ENCODE results near the gene SEC62.

The SEC62 gene

DNA sequence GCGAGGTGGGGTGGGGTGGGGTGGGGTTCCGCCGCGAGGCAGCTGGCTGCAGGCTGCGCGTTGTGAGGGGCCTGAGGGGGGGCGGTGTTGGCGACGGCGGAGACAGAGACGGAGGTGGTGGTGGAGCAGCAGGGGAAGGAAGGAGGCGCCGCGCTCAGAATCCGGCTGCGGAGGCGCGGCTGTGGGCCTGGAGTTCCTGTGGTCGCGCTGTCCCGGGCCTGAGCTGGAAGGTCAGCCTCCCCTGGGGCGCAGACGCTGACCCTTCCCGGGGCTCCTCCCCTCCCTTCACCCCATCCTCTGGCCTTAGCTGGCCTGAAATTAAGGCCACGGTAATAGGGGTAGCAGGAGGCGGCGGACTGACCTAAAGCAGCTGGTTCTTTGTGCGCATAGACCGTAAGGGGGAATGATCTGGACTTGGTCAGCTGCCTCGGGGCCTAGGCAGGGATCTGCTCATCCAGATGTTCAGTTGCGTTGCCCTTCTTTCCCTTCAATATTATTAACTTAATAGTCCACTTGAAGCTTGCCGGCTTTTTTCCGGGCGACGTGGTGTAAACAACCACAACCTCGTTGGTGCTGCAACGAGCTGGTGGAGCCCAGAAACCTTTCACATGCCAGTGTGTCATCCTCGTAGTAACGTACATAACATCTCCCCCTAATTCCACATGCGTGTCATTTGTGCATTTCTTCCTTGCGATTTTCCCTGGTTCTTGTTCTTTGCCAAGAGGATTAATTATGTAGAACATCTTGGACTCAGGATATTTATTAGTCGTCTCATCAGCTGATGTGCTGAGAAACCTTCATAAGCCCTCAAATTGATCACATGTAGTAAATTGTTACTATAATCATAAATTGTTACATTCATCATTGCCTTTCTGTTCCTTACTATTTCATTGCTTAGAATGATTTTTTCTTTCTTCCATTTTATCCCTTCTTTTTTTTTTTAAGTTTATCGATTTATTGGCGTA is 626 bp downstream of the SEC62 start:
- DNase-seq (ENCODE audit: low read depth) = no peak

DNA sequence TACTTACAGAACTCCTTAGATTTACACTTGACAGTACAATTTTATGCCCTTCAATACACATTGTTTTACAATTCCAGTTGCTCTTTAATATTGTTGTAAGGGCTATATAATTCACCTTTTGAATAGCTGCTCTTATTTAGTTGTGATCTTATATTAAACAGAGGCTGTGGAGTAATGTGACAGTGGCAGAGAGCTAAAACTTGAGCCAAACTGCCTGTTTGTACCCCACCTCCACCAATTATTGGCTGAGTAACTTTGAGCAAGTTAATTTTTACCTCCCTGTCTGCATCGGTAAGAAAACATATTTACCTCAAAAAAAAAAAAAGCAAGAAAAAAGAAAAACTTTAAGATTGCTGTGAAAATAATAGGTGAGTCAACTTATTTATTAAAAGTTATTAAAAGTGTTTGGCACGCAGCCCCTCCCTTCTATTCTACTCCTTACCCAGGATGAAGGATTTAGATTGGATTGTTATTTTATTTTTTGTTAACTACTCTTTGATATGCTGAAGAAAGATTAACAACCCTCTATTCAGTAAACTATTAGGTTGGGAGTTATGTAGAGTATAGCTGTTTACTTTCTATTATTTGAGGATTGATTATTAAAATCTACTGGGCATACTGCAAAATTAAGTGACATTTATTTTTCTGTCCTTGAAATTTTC is 1.7 kb downstream of the SEC62 start:
- DNase-seq (ENCODE audit: low read depth) = no peak

DNA sequence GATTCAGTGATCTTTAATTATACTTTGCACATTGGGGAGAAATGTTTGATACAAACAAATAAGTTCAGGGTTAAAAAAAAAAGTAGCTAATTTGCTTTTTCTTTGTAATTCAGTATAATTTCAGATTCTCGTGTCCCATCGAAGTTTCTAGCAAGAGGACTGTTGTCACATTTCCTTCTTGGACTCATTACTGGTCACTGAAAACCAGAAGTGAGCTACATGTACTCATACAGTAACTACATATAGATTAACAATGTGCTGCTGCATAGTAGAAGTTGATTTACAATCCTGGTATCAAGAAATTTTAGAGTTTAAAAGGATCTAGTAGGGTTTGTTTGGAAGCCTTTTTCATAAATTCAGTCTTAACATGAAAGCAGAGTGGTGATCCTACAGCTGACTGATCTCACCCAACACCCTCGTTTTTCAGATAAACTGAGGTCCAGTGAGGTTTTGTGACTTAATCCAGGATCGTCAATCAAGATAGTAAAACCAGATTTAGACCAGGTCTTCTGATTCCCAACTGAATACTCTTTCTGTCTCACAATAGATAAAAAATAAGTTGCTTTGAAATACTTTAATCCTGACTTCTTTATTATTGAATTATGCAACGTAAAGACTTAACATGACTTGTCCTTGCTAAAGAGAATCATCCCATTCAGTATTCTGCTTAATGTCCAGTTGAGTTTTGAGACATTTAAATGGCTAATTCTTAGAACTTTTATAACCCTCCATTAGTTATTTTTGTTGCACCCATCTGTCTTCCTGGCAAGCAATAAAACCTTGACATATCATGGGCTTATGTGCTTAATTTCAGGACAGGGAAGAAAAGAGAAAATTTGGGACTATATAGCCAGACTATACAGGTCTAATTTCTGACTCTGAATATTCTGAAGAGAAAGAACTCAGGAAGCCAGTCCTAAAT is 2.8 kb downstream of the SEC62 start:
- DNase-seq (ENCODE audit: low read depth) = no peak

DNA sequence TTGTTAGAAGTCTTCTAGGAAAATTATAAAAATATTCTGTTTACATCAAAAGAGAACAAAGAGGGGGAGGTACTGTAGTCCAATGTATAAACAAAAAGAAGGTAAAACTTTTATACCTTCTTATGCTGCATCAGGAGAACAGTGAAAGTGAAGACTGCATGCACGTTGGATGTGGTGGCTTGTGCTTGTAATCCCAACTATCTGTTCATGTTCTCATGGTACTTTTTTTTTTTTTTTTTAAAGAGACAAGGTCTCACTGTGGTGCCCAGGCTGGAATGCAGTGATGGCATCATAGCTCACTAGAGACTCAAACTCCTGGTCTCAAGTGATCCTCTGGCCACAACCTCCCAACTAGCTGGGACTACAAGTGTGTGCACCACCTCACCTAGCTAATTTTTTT is 4.2 kb downstream of the SEC62 start:
- DNase-seq (ENCODE audit: low read depth) = no peak

DNA sequence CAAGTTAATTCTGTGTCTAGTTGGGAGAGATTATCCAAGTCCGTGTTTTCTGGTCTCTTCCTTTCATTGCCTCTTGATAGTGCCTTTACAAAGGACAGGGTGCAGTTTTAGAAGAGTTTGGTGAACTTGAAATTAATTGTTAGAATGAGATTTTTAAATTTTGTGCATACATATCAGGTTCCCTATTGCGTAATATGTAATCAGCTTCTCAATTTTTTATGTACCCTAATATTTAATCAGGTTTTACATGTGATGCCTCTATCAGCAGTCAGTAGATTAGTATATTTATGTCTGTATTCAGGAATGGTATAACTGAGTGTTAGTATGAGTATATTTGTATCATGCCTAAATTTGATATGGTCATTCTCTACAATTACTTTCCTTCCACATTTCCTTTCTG is 4.9 kb downstream of the SEC62 start:
- no peak for DNase-seq (ENCODE audit: low read depth)

DNA sequence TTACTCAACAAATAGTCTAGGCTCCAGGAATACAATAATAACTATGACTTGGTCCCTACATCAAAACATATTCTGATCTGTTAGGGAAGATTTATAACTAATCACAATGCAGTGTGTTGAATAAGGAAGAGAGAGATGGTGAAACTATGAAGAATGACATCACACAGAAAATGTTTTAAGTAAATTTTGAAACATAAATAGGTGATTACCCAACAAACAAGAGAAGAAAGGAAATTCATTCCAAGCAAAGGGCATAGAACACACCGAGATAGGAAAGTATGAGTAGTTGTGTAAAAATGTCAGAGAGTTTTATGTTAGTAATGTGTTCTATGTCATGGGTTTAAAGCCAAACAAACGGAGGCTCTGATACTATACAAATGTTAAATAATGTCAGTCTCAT is 13.4 kb downstream of the SEC62 start:
- DNase-seq (ENCODE audit: low read depth) = no peak

DNA sequence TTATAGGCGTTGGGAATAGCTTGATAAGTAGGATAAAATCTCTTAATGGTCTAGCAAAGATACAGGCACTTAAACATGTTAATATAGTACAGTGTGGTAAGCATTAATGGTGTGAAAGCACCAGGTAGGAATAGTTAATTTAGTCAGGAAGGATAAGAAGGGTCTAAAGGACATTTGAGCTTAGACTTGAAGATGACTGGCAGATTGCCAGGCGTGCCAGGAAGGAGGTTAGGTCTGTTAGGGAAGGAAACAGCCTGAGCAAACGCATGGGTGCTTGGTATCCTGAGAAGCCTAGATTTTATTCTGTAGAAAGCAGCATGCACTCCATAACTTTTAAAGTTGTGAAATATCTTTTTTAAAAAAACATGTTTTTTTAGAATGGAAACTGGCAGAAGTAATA is 17.7 kb downstream of the SEC62 start:
- DNase-seq (ENCODE audit: low read depth) = no peak

DNA sequence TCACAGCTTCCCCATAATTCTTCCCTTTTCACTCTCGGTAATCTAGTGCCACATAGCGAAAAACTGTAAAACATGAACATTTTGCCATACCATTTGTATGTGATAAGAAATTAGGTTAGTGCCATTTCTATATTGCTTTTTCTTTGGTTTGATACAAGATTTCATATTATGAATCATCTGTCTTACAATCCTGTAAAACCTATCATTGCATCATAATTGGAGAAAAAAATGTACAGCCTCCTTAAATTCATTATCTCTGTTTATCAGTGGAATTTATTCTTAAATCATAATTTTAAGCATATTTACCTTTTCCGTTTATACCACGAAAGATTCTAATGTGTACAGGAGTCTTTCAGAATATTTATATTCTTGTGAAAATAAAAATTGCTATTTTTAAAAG is 23.8 kb downstream of the SEC62 start:
- DNase-seq (ENCODE audit: low read depth) = no peak

DNA sequence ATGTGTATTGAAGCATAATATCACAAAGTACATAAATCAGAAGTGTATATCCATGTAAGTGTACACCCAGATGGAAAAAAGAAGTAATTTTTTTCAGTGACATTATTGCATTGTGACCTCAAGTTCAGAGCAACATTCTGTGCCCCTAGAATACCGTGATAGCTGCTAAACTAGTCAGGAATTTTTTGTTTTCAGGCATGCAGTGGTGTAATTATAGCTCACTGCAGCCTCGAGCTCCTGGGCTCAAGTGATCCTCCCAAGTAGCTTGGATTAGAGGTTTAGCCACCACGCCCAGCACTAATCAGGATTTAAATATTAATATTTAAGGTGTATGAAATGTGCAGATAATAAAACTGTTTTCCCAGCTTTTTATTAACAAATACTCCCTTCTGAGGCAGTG is 25.5 kb downstream of the SEC62 start:
- DNase-seq (ENCODE audit: low read depth) = no peak

DNA sequence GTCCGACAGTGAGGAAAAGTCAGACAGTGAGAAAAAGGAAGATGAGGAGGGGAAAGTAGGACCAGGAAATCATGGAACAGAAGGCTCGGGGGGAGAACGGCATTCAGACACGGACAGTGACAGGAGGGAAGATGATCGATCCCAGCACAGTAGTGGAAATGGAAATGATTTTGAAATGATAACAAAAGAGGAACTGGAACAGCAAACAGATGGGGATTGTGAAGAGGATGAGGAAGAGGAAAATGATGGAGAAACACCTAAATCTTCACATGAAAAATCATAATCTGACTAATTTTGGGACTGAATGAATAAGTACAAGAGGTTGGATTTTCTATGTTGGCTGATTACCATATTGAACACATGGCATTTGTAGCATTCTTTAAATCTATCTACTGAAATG is 26.2 kb downstream of the SEC62 start:
- DNase-seq (ENCODE audit: low read depth) = no peak

DNA sequence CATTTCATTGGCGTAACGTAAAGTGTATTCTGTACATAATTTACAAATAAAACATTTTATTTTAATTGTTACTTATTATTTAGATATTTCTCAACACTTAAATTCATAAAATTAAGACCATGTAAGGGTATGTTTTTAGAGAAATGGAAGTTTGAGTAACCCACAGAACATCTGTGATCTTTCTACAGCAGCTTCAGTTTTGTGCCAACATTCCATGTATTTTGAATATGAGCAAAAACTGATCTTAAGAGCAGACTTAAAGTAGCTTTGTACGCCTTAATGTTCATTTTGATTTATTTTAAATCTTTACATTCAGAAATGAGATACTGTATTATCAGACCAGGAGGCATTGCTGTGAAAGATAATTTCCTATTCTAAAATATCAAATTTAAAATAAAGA is 27.2 kb downstream of the SEC62 start:
- no peak for DNase-seq (ENCODE audit: low read depth)

DNA sequence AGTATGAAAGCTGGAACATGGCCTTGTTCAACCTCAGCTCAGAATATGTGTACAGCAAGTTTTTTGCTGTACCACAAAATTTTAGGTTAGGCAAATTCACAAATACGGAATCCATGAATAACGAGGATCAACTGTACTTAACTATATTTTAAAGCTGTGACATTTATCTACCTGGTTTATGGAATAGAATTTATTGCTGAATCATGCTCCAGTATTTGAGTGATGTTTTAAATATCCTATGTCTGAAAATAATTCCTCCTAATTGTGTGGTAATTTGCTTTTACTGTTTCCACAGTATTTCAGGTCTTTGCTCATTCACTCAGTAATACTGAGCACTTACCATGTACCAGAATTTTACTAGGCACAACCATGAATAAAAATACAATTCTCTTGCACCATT is 29.5 kb downstream of the SEC62 start:
- no peak for DNase-seq (ENCODE audit: low read depth)

DNA sequence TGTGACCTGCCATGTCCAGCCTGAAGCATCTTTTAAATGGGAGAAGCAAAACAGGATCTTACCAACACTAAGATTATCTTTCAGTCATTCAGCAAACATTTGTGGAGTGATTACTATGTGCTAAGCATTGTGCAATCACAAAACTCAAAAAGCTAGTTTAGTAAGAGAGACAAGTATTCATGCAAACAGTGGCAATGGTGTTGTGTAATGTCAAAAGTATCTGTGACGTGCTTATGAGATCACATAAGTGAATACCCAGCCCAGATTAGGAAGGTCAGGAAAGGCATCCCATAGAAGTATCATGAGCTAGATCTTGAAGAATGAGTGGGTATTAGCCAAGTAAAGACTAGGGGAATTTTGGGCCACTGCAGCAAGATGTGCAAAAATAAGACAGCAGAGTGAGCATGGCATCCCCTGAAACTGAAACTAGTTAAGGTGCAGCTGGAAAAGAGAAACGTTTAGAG is 32.1 kb downstream of the SEC62 start:
- DNase-seq (ENCODE audit: low read depth) = no peak

DNA sequence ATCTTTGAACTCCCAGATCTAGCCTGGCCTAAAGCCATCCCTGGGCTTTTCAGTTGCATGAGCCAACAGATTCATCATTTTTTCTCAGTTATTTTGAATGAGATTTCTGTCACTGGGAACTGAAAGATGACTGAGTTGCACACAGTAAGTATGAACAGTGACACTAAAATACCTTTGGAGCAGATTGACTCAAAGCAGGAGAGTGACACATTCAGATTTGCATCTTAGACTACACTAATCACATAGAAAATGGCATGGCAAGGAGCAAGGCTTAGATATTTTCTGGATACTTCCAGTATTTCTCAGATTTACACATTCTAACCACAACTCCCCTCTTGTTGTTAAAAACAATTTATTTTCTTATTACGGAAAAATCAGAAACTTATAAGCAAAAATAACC is 32.8 kb downstream of the SEC62 start:
- no peak for DNase-seq (ENCODE audit: low read depth)

DNA sequence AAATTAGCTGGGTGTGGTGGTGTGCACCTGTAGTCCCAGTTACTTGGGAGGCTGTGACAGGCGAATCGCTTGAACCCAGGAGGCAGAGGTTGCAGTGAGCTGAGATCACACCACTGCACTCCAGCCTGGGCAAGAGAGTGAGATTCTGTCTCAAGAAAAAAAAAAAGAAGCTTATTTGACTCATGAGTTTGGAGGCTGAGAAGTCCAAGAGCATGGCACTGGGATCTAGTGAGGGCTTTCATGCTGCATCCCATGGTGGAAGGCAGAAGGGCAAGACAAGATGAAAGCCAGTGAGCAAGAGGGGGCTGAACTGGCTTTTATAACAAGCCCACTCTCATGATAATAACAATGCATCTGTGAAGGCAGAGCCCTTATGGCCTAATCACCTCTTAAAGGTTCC is 33.4 kb downstream of the SEC62 start:
- DNase-seq (ENCODE audit: low read depth) = no peak

DNA sequence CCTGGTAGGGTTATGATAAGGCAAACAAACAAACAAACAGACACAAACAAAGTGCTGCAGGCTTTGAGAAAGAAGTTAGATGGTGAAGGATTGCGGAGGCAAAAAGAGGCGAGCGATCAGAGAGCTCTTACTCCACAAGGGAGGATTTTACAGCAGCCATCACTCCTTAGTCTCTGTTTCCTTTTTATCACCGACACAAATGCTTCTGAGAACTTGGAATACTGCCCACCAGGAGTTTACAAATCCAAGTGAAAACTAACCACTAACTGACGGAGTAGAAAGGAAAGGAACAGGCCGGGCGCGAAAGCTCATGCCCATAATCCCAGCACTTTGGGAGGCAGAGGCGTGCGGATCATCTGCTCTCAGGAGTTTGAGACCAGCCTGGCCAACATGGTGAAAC is 35.6 kb downstream of the SEC62 start:
- no peak for DNase-seq (ENCODE audit: low read depth)

DNA sequence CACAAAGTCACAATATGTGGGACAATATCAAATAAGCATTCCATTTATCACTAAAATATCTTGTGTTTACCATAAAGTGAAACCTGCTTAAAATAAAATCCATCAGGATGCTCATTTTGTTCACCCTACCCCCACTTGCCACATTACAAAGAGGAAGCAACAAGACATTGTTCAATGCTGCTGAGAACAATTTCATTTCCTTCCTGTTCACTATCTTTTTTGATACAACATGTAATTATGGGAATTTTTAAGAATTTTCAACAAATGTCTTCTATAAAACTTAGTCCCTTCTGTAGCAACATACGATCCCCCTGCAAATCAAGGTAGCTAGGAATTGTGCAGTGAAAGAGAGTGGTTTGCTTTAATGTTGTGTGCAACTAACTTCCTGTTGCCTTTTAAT is 36.3 kb downstream of the SEC62 start:
- DNase-seq (ENCODE audit: low read depth) = no peak

DNA sequence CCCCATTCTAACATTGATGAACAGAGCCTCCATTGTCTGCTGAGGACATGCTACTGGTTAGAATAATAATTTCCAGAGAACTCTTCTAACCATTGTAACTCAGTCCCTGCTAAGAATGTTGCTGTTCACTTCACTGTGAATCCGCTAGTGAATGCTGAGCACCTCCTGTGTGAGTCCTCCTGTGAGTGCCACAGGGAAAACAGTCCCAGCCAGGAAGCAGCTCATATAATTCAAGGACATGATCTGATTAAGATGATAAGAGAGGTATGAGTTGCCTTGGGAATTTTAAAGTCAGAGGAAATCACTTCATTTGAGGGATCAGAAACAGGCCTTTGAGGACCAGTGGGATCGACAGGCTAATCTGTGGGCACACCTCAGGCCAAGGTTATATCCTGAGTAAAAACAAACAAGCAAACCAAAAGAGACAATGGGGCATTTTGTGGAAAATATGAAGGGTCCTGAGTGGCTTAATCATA is 37.3 kb downstream of the SEC62 start:
- DNase-seq (ENCODE audit: low read depth) = no peak

DNA sequence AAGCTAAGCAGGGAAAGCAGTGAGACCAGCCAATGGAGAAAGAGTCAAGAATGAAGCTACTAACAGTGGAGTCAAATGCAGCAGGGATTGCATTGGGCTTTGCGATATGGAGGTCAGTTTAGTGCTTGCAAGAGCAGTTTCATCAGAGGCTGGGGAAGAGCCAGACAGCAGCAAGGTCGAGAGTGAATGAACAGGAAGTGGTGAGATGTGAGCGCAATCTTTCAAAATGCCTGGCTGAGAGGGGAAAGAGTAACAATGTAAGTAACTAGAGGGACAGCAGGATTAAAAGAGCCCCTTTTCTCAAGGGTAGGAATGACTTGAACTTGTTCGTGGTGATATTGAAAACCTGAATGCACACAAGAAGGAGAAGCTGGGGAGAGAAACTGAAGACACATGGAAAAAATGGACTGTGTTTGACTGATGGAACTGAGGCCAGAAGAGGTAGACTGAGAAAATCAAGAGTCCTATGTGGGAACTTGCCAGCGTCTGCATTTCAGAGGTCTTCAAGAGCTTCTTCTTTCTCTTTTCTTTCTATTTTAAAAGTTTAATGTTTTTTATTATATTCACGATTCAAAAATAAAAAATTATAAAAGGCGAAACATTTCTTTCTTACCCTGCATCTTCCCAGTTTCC is 40.5 kb downstream of the SEC62 start:
- DNase-seq (ENCODE audit: low read depth) = no peak

DNA sequence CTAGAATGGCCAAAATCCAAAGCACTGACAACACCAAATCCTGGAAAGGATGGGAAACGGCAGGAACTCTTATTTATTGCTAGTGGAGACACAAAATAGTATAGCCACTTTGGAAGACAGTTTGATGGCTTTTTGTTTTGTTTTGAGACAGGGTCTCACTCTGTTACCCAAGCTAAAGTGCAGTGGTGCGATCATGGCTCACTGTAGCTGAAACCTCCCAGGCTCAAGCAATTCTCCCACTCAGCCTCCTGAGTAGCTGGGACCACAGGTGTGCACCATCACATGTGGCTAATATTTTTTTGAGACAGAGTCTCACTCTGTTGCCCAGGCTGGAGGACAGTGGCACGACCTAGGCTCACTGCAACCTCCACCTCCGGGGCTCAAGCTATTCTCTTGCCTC is 43.9 kb downstream of the SEC62 start:
- DNase-seq (ENCODE audit: low read depth) = no peak

DNA sequence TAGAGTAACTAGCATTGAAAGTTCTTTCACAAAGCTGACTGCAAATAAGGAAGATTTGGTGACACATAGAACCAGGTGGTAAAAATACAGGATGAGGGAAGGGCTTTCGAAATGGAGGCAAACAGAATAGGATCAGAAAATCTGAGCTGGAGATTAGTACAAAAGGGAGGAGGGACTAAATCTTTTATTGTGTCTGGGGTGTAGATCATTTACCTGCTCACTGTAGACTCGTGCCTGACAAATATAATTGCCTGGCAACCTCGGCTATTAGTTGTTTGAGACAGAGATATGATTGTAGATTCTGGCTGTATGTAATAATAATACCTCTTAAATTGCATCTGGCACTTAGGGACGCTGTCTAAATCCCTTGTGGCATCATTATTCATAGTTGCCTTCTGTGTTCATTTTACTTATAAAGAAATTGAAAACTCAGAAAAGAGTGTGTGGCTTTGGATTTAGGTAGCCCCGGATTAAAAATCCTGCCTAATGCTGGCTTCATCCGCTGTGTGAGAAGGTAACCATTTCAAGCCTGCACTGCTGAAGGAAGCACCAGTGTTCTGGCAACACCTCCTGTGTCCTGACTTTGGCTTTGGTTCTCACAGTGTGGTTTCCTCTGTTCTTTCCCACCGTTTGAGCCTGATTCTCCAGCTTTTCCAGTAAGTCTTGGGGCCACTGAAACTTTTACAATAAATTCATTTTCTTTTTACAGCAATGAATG is 46.2 kb downstream of the SEC62 start:
- DNase-seq (ENCODE audit: low read depth) = no peak
